NCI-H2081 treated with DMSO at 0.1 percent for 48 hours (cell line): Measurements from ENCODE around the gene IL3RA.

Source experiments
- DNase-seq: peaks from one replicate; lab custom pipeline; 2025; lab: John Stamatoyannopoulos, UW

Gene IL3RA

DNA sequence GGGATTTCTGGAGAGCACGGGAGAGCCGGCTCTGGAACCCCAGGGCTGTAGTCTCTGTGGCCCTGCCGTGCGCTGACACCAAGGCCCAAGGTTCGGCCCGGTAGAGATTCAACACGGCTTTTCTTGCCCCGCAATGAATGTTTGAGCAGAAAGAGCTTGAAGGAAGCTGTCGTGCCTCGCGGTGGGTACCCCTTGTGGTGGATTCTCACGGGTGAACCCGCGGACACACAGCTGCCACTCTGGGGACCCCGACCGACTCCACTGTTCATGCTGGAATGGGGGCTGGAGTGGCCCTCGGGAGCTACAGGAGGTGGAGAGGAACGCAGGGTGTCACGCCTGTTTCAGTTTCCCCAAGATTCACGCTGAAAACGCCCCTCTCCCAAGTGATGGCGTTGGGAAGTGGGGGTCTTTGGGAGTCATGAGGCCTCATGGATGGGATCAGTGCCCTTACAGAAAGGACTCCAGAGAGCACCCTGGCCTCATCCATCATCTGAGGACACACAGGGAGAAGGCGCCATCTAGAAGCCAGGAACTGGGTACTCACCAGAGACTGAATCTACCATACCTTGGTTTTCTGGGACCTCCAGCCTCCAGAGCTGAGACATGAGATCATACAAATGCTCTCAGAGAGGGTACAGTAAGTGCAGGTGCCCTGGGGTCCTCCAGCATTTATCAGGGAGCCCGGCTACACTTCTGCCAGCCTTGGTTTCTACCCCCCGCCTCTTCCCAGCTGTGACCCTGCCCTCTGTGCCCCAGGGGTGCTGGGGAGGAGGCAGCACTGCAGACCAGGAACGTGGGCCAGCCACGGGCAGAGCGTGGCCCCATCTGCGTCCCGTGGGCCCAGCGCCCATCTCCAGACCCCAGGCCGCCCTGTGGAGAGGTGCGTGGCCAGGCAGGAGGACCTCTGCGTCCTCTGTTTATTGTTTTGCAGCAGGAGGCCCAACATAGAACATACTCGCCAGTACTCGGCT, 49.0 kb downstream of the IL3RA start:
- no peak for DNase-seq

DNA sequence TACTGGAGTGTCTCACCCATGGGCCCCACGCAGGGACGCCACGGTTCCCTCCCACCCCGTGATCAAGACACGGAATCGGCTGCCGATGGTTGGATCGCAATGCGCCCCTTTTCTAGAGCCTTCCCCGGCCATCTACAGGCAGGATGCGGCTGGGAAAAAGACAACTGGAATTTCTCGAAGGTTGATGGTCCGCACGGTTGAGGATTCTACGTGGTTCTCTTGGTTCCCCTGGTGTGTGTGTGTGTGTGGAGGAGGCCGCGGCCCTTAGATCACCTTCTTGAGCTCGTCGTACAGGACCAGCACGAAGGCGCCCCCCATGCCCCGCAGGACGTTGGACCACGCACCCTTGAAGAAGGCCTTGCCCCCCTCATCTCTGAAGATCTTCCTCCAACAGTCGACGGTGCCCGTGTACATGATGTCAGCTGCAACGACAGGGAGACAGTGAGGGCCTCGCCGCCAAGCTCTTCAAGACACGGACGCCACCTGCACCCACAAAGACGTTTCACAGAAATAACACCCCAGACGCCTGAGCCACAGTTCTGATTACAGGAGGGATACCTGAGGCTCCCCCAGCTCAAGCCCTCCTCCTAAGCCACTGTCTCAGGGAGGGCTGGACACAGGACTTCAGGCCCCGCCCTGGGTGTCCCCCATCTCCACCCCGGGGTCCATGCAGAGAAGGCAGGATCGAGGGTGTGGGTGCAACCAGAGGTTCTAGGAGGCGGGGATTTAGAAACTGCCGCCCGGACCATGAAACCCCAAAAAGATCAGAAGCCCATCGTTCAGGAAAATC, 49.9 kb downstream of the IL3RA start:
- DNase-seq = no peak

GRCh38 chrX:1387141-1387776, 50.7 kb downstream of the IL3RA start:
- no peak for DNase-seq

DNA sequence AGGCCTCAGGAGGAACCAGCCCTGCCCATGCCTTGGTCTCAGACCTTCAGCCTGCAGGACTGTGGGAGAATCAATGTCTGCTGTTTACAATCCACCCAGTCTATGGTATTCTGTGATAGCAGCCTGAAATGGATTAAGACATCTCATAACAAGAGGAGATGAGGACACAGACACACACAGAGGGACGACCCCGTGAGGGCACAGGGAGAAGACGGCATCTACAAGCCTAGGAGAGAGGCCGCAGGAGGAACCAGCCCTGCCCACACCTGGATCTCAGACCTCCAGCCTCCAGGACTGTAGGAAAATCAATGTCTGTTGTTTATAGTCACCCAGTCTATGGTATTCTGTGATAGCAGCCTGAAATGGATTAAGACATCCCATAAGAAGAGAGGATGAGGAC, 52.1 kb downstream of the IL3RA start:
- DNase-seq = no peak

- no peak for DNase-seq
Observed at GRCh38 chrX:1389181-1389992, 52.8 kb downstream of the IL3RA start.

DNA sequence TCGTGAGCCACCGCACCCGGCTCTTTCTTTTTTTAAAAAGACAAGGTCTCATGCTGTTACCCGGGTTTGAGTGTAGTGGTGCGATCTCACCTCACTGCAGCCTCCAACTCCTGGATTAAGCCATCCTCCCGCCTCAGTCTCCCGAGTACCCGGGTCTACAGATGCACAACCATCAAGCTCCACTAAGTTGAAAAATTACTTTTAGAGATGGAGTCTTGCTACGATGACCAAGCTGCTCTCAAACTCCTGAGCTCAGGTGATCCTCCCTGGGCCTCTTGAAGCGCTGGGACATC, 53.4 kb downstream of the IL3RA start:
- DNase-seq = no peak

DNA sequence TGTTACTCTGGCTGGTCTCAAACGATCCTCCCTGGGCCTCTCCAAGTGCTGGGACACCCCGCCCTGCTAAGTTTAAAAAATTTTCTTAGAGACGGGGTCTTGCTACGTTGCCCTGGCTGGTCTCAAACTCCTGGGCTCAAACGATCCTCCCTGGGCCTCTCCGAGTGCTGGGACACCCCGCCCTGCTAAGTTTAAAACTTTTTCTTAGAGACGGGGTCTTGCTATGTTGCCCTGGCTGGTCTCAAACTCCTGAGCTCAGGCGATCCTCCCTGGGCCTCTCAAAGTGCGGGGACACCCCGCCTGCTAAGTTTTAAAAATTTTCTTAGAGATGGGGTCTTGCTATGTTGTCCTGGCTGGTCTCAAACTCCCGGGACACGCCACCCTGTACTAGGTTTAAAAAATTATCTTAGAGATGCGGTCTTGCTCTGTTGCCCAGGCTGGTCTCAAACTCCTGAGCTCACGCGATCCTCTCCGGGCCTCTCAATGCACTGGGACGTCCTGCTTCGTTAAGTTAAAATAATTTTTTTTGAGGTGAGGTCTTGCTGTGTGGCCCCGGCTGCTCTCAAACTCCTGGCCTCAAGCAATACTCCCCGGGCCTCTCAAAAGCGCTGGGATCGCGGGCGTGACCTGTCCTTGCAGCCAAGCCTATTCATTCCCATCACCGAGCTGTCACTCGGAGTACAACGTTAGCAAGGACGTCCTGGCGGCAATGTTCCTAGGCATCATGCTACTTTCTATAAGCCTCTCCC, 54.2 kb downstream of the IL3RA start:
- DNase-seq = no peak

DNA sequence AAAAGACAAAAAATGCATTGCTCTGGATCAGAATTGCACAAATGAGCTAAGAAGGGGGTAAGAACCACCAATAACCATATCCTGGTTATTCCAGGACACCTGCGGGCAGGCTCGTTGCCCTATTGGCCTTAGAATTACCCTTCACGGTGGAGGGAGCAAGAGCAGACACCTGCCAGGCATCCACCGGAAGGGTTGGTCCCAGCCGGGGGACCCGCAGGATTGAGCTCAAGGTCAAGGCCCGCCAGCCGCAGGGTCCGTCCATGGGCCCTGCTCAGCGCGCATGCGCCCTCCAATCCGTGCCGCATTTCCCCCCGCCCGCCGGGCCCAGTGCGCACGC, 54.8 kb downstream of the IL3RA start:
- no peak for DNase-seq

- no peak for DNase-seq
Observed at GRCh38 chrX:1391707-1392375, 55.3 kb downstream of the IL3RA start, which contains the start of gene SLC25A6. Gene SLC25A6 (minus strand): TSS chrX:1392113. CDS start chrX:1392009, 104 bp downstream.

- DNase-seq = no peak
Observed at GRCh38 chrX:1392376-1393068, 55.9 kb downstream of the IL3RA start.

DNA sequence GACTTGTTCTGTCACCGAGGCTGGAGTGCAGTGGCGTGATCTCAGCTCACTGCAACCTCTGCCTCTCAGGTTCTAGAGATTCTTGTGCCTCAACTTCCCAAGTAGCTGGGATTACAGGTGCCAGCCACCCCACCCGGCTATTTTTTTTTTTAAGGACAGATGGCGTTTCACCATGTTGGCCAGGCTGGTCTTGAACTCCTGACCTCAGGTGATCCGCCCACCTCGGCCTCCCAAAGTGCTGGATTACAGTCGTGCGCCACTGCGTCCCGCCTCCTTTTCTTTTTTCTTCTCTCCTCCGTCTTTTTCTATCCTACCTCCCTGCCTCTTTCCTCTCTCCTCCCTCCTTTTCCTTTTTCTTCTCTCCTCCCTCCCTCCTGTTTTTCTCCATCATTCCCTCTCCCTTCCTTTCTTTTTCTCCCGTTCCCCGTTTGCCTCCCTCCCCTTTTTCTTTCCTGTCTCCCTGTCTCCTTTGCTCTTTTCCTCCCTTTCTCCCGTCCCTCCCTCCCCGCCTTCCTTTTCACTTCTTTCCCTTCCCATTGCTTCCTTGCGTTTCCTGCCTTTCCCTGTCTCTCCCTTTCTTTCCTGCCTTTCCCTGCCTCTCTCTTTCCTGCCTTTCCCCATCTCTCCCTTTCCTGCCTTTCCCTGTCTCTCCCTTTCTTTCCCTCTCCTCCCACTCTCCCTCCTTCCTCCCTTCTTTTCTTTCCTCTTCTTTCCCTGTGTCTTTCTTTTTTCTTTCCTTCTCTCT, 57.5 kb downstream of the IL3RA start:
- DNase-seq = no peak

GRCh38 chrX:1394731-1395501, 58.3 kb downstream of the IL3RA start:
- no peak for DNase-seq

GRCh38 chrX:1395646-1396216, 59.1 kb downstream of the IL3RA start:
- no peak for DNase-seq

DNA sequence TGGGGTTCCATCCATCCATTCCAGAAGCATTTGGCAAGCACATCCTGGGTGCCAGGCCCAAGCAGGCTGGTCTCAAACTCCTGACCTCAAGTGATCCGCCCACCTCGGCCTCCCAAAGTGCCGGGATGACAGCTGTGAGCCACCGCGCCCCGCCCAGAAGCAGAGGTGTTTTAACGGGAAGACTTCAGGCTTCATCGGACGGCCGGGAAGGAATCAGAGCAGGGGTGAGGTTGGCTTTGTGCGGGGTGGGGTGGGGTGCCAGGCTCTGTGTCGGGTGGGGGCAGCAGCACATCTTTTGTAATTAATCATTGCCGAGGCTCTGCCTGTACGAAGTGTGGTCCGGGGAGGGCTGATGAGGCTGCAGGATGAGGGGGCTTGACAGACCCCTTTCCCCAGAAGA, 60.4 kb downstream of the IL3RA start:
- no peak for DNase-seq

DNA sequence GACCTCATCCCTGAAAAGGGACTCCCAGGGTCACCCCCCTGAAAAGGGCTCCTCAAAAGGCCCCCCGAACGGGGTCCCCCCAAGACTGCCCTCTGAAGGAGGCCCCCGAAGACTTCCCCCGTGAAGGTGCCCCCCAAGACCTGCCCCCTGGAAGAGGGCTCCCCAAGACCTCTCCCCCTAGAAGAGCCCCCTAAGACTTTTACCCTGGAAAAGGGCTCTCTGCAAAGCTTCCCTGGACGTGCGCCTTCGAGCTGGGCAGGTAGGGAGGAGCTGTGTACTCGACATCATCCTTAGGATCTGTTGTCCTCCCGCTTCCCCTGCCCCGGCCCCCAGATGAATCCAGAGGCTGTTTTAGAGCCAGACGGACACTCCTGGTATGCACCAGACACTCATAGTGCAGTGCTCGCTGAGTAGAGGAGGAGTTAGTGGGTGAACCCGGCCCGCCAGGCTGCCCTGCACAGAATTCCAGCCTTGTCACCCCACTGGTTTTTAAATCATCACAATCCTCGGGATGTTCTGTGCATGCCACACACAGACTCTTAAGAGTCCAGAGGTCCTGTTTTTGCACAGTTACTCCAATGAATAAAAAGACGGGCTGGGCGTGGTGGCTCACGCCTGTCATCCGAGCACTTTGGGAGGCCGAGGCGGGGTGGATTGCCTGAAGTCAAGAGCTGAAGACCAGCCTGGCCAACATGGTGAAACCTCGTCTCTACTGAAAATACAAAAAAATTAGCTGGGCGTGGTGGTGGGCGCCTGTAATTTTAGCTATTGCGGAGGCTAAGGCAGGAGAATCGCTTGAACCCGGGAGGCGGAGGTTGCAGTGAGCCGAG, 61.1 kb downstream of the IL3RA start:
- DNase-seq = no peak

DNA sequence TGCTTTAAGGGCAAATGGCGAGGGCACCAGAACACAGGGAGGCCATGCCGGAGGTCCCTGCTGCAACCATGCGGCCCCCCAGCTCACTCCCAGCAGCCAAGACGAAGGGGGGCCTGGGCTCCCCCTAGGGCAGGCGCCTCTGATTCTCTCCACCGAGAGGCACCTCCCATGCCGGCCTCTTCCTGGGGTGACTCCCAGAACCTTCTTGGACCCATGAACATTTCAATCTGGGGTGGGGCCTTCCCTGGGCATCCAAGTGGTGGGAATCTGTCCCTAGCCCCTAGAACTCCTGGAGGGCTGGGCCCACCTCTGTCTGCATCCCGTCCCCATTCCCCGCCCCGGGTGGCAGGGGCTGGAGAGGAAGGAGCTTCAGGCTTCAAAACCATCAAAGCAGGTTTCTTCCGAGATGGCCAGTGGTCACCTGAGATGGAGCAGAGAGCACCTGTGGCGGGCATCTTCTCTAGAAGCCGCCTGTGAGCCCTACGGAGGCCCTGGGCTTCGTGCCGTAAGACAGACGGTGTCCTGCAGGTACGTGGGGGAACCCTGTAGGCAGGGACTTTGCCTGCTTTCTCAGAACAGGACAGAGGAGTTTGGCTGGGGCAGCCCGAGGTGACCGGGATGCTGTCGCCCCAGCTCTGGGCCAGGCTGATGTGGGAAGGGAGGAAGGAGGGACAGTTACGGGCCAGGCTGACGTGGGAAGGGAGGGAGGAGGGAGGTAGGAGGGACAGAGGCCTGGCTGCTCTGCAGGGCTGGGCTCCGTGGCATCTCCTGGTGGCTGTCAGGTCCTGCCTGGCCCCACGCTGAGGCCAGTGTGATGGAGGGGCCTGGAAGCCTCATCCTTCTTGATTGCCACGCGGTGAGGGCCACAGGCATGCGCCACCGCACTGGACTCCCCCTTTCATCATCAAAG, 62.1 kb downstream of the IL3RA start:
- no peak for DNase-seq
